HepG2 (cell line): ENCODE measurements around the gene ENTREP3. TPM values are rescaled to one million over a fixed set of nuclear protein-coding genes. Genes with fewer than 3 reads are reported as not detected.

Source experiments
- AGO2 ChIP-seq: fragments of 200-400 bp; formaldehyde crosslinking; optimal IDR thresholded peaks from 2 replicates; pipeline ENCODE3; 2017; ENCODE audit warnings: mild to moderate bottlenecking, low read depth, low read length, moderate library complexity
- LCORL ChIP-seq, 2 experiments: fragments of 450-650 bp in 1 of 2; sonication (generic) in 1 of 2; formaldehyde crosslinking in 1 of 2; IDR thresholded peaks; 2 replicates each; pipeline versions ENCODE4 v1.5.0 to v1.6.1; 2017 to 2020; ENCODE audit warnings: antibody characterized with exemption in 1 of 2, missing genetic modification reagents in 1 of 2
- MED1 ChIP-seq: sonication (generic); formaldehyde crosslinking; IDR thresholded peaks from 2 replicates; pipeline ENCODE4 v1.4.0; 2020; ENCODE audit warnings: missing genetic modification reagents
- MEIS2 ChIP-seq: sonication (generic); formaldehyde crosslinking; IDR thresholded peaks from 2 replicates; pipeline ENCODE4 v1.9.0; 2021; ENCODE audit warnings: mild to moderate bottlenecking, missing genetic modification reagents
- TBX2 ChIP-seq: sonication (generic); formaldehyde crosslinking; IDR thresholded peaks from 2 replicates; pipeline ENCODE4 v1.5.0; 2020; ENCODE audit warnings: missing genetic modification reagents, mild to moderate bottlenecking, borderline replicate concordance
- ZFY ChIP-seq: sonication (generic); formaldehyde crosslinking; IDR thresholded peaks from 2 replicates; pipeline ENCODE4 v1.4.0; 2020; ENCODE audit warnings: missing genetic modification reagents
- ZIK1 ChIP-seq: sonication (generic); formaldehyde crosslinking; IDR thresholded peaks from 2 replicates; pipeline ENCODE4 v1.5.0; 2020; ENCODE audit warnings: mild to moderate bottlenecking, low read depth, missing genetic modification reagents, borderline replicate concordance
- ZNF317 ChIP-seq: sonication (generic); formaldehyde crosslinking; IDR thresholded peaks from 2 replicates; pipeline ENCODE4 v1.5.0; 2020; ENCODE audit warnings: mild to moderate bottlenecking, missing genetic modification reagents
- ZNF879 ChIP-seq: sonication (generic); formaldehyde crosslinking; IDR thresholded peaks from 2 replicates; pipeline ENCODE4 v1.8.1; 2023; ENCODE audit warnings: missing genetic modification reagents
- polyA plus RNA-seq, 8 experiments: library from polyadenylated mRNA; depleted of rRNA in 3 of 8; stranded (reverse) in 7 of 8; unstranded in 1 of 8; fragments of >200 nt; fragmentation: Illumina TruSeq in 4 of 8; extraction: Trizol in 4 of 8; gene quantifications; 2 replicates each; pipeline versions ENCODE4 v1.2.1 to v1.2.3, GENCODE V29; 2011 to 2016; ENCODE audit warnings: low read depth in 4 of 8, missing spikeins in 1 of 8, mixed read lengths in 1 of 8; ENCODE audit not compliant: insufficient read depth in 1 of 8
- total RNA-seq, 5 experiments: library from RNA; depleted of rRNA; stranded (reverse); fragments of >200 nt; fragmentation: Illumina TruSeq; extraction: Trizol; gene quantifications; 2 replicates each; pipeline ENCODE4 v1.2.3, GENCODE V29; 2016; ENCODE audit warnings: low read depth in 1 of 5
- TF ChIP-seq, protein P1 (sequence below): sonication (generic); formaldehyde crosslinking; IDR thresholded peaks from 2 replicates; pipeline ENCODE4 v1.5.1; 2020; ENCODE audit warnings: mild to moderate bottlenecking, missing genetic modification reagents, moderate library complexity
- TF ChIP-seq, protein P2 (sequence below): sonication (generic); formaldehyde crosslinking; IDR thresholded peaks from 2 replicates; pipeline ENCODE4 v1.8.1; 2022; ENCODE audit warnings: low read depth, mild to moderate bottlenecking, missing genetic modification reagents
- TF ChIP-seq, protein P3 (sequence below): sonication (generic); formaldehyde crosslinking; IDR thresholded peaks from 2 replicates; pipeline ENCODE4 v1.5.0; 2020; ENCODE audit warnings: mild to moderate bottlenecking, missing genetic modification reagents, borderline replicate concordance
- TF ChIP-seq, protein P4 (sequence below): sonication (generic); formaldehyde crosslinking; IDR thresholded peaks from 2 replicates; pipeline ENCODE4 v1.4.0; 2020; ENCODE audit warnings: missing genetic modification reagents
- TF ChIP-seq, protein P5 (sequence below): sonication (generic); formaldehyde crosslinking; IDR thresholded peaks from 2 replicates; pipeline ENCODE4 v1.5.0; 2020; ENCODE audit warnings: missing genetic modification reagents

The ENTREP3 gene
- total and polyA plus RNA-seq, 2 of the 13 experiments (the other 11 are each of a cell fraction or from before 2014, with no cell fraction given) = 4.1 to 9.9 TPM

DNA sequence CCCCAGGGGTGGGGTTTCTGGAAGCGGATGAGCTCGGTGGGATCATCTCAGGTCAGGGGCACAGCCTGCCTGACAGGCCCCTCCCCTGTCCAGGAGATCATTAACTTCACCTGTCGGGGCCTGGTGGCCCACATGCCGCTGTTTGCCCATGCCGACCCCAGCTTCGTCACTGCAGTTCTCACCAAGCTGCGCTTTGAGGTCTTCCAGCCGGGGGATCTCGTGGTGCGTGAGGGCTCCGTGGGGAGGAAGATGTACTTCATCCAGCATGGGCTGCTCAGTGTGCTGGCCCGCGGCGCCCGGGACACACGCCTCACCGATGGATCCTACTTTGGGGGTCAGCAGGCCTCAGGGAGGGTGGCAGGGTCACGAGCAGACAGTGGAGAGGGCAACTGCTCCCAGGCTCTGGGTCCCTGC lies 30.4 kb upstream of the ENTREP3 start (continued):
- TF ChIP-seq, protein P1, sequence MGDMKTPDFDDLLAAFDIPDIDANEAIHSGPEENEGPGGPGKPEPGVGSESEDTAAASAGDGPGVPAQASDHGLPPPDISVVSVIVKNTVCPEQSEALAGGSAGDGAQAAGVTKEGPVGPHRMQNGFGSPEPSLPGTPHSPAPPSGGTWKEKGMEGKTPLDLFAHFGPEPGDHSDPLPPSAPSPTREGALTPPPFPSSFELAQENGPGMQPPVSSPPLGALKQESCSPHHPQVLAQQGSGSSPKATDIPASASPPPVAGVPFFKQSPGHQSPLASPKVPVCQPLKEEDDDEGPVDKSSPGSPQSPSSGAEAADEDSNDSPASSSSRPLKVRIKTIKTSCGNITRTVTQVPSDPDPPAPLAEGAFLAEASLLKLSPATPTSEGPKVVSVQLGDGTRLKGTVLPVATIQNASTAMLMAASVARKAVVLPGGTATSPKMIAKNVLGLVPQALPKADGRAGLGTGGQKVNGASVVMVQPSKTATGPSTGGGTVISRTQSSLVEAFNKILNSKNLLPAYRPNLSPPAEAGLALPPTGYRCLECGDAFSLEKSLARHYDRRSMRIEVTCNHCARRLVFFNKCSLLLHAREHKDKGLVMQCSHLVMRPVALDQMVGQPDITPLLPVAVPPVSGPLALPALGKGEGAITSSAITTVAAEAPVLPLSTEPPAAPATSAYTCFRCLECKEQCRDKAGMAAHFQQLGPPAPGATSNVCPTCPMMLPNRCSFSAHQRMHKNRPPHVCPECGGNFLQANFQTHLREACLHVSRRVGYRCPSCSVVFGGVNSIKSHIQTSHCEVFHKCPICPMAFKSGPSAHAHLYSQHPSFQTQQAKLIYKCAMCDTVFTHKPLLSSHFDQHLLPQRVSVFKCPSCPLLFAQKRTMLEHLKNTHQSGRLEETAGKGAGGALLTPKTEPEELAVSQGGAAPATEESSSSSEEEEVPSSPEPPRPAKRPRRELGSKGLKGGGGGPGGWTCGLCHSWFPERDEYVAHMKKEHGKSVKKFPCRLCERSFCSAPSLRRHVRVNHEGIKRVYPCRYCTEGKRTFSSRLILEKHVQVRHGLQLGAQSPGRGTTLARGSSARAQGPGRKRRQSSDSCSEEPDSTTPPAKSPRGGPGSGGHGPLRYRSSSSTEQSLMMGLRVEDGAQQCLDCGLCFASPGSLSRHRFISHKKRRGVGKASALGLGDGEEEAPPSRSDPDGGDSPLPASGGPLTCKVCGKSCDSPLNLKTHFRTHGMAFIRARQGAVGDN (CRISPR knock-in tag) = peak; percentile 93
- TF ChIP-seq, protein P2, sequence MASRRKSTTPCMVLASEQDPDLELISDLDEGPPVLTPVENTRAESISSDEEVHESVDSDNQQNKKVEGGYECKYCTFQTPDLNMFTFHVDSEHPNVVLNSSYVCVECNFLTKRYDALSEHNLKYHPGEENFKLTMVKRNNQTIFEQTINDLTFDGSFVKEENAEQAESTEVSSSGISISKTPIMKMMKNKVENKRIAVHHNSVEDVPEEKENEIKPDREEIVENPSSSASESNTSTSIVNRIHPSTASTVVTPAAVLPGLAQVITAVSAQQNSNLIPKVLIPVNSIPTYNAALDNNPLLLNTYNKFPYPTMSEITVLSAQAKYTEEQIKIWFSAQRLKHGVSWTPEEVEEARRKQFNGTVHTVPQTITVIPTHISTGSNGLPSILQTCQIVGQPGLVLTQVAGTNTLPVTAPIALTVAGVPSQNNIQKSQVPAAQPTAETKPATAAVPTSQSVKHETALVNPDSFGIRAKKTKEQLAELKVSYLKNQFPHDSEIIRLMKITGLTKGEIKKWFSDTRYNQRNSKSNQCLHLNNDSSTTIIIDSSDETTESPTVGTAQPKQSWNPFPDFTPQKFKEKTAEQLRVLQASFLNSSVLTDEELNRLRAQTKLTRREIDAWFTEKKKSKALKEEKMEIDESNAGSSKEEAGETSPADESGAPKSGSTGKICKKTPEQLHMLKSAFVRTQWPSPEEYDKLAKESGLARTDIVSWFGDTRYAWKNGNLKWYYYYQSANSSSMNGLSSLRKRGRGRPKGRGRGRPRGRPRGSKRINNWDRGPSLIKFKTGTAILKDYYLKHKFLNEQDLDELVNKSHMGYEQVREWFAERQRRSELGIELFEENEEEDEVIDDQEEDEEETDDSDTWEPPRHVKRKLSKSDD (CRISPR knock-in tag) = peak; percentile 39; the same call in 1 of the 2 replicates
- TF ChIP-seq MEIS2 (CRISPR knock-in tag) (peak; percentile 51; the same call in 1 of the 2 replicates), ZNF879 (CRISPR knock-in tag) (no peak), MED1 (CRISPR knock-in tag) (peak; percentile 57), ZFY (peak; percentile 31; the same call in 1 of the 2 replicates), ZNF317 (0 out of 2 replicates have a peak, but pooled peaks have one; percentile 27), TBX2 (CRISPR knock-in tag) (no peak), ZIK1 (CRISPR knock-in tag) (0 out of 2 replicates have a peak, but pooled peaks have one; percentile 37), LCORL (IDR thresholded peaks at IDR 0.05) (no peak), LCORL (CRISPR knock-in tag; IDR thresholded peaks at IDR 0.05) (peak; percentile 57; the same call in 1 of the 2 replicates), AGO2 (peak; percentile 24)
- TF ChIP-seq, protein P3, sequence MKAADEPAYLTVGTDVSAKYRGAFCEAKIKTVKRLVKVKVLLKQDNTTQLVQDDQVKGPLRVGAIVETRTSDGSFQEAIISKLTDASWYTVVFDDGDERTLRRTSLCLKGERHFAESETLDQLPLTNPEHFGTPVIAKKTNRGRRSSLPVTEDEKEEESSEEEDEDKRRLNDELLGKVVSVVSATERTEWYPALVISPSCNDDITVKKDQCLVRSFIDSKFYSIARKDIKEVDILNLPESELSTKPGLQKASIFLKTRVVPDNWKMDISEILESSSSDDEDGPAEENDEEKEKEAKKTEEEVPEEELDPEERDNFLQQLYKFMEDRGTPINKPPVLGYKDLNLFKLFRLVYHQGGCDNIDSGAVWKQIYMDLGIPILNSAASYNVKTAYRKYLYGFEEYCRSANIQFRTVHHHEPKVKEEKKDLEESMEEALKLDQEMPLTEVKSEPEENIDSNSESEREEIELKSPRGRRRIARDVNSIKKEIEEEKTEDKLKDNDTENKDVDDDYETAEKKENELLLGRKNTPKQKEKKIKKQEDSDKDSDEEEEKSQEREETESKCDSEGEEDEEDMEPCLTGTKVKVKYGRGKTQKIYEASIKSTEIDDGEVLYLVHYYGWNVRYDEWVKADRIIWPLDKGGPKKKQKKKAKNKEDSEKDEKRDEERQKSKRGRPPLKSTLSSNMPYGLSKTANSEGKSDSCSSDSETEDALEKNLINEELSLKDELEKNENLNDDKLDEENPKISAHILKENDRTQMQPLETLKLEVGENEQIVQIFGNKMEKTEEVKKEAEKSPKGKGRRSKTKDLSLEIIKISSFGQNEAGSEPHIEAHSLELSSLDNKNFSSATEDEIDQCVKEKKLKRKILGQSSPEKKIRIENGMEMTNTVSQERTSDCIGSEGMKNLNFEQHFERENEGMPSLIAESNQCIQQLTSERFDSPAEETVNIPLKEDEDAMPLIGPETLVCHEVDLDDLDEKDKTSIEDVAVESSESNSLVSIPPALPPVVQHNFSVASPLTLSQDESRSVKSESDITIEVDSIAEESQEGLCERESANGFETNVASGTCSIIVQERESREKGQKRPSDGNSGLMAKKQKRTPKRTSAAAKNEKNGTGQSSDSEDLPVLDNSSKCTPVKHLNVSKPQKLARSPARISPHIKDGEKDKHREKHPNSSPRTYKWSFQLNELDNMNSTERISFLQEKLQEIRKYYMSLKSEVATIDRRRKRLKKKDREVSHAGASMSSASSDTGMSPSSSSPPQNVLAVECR (CRISPR knock-in tag) = peak; percentile 52; the same call in 1 of the 2 replicates
- TF ChIP-seq, protein P4, sequence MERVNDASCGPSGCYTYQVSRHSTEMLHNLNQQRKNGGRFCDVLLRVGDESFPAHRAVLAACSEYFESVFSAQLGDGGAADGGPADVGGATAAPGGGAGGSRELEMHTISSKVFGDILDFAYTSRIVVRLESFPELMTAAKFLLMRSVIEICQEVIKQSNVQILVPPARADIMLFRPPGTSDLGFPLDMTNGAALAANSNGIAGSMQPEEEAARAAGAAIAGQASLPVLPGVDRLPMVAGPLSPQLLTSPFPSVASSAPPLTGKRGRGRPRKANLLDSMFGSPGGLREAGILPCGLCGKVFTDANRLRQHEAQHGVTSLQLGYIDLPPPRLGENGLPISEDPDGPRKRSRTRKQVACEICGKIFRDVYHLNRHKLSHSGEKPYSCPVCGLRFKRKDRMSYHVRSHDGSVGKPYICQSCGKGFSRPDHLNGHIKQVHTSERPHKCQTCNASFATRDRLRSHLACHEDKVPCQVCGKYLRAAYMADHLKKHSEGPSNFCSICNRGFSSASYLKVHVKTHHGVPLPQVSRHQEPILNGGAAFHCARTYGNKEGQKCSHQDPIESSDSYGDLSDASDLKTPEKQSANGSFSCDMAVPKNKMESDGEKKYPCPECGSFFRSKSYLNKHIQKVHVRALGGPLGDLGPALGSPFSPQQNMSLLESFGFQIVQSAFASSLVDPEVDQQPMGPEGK (CRISPR knock-in tag) = peak; percentile 33; the same call in 1 of the 2 replicates
- TF ChIP-seq, protein P5, sequence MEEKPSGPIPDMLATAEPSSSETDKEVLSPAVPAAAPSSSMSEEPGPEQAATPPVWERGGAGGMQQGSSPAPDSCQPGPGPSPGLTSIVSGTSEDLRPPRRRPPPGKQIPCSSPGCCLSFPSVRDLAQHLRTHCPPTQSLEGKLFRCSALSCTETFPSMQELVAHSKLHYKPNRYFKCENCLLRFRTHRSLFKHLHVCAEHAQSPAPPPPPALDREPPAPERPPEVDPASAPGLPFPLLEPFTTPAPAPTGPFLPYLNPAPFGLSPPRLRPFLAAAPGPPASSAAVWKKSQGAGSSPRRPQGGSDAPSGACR (CRISPR knock-in tag) = peak; percentile 60
